CD4-positive, alpha-beta T cell treated with Interleukin-6 for 4 hours (primary cell): Measurements from ENCODE around the gene FLRT2.

Source experiments
- DNase-seq: peaks from one replicate; pipeline ENCODE4 v3.0.0-alpha.2; 2020; ENCODE audit warnings: mixed read lengths

The FLRT2 gene

DNA sequence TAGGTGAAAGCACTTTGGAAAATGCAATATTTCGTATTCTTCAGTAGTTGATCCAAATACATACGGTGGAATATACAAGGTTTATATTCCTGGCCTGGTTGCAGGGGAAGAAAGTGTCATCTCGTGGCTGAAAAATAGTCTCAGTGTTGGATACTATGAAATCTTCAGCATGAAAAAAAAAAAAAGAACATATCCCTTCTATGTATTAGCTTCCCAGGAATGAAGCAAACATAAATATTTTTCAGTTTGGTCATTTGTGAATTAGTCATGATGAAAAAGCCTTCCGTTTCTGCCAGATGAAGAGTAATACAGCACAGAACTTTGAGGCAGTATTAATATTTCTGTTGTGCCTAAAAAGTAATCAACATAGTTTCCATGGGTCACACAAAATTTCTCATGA is 36.7 kb downstream of the FLRT2 start:
- no peak for DNase-seq

DNA sequence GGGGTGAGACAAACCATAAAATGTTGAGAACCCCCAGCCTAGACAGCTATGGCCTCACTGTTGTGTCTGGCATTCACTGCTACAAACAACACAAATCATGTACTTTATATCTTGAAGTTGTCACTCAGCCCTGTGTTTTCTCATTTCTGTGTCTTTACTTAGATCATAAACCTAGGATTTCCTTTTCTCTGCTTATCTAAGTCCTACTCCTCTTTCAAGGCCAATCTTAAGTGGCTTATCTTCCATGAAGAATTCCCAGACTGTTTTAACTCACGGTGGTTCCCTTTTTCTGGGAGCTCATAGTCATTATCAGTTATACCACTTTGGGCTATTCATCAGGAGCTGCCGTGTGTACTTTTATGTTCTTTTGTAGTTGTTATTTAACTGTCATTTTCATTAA is 42.1 kb downstream of the FLRT2 start:
- no peak for DNase-seq

- DNase-seq, result no peak
Observed at GRCh38 chr14:85572845-85573244, 42.9 kb downstream of the FLRT2 start.

DNA sequence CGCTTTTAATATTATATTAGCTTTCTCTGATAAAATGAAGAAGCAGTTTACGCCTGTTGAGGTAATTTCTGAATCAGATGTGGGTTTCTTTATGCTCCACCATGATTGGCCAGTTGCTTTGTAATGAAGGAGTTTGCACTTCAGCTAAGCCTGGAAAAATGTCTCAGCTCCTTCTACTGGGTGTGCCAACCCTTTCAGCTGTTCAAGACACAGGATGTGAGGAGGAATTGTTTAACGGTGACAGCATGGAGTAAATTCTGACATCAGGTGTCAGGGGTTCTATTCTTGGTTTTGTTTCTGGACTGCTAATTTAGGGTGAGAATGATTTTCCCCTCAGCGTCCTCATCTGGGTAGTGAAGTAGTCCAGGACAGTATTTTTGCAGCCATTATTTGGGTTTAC is 43.5 kb downstream of the FLRT2 start:
- DNase-seq, result no peak

GRCh38 chr14:85574853-85575616 is 45.1 kb downstream of the FLRT2 start:
- no peak for DNase-seq

- no peak for DNase-seq
Observed at GRCh38 chr14:85575617-85575898, 45.6 kb downstream of the FLRT2 start.

- DNase-seq, result no peak
Observed at GRCh38 chr14:85576218-85576617, 46.3 kb downstream of the FLRT2 start.

DNA sequence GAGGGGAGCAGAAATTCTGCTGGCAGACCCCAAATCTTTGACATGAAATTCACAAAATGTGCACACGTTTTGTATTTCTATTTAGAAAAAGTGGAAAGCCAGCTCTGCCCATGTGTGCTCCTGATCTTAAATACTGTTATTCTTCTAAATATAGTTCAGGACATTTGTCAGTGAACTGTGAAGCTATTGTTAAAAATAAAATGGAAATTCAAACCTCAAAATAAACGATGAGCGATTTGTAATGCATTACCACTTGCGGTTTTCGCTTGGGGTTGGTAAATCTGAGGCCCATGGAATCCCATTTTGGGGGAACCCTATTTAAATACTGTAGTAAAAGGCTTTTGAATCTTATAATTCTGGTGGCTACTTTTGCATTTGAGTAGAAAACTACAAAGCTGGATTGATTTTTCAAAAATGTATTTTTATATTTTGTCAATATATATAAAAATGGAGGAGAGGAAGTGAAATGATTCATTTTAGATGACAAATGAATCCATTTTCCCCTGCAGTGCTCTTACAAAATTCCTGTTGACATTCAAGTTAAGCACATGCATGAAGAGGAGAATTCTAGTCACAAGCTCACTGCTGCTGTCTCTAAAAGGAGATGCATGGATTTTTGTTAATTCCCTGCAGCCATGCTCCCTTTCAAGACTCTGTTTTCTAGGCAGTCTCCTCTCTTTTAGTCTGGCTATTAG is 47.1 kb downstream of the FLRT2 start:
- DNase-seq, result no peak

- no peak for DNase-seq
Observed at GRCh38 chr14:85577543-85578114, 47.7 kb downstream of the FLRT2 start.

GRCh38 chr14:85578357-85578756 is 48.4 kb downstream of the FLRT2 start:
- no peak for DNase-seq

DNA sequence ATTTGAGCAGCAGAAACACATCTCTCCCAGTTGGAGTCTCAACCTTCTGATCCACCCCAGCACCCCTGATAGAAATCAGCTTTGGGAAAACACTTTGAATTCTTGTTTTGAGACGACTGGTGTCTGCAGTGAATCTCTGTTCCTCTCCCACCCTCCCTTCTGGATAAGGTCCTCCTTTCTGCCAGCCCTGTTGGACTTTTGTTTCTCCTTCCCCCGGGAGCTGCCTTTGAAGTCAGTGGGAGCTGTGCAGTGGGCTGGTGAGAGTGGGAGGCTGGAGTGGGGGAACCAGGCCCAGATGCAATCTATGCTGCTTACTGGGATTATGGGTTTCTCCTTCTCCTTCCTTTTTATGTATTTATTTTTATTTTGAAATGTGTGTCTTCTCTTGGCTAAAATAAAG is 49.0 kb downstream of the FLRT2 start:
- no peak for DNase-seq

GRCh38 chr14:85579942-85580341 is 50.0 kb downstream of the FLRT2 start:
- DNase-seq, result no peak

- no peak for DNase-seq
Observed at GRCh38 chr14:85580536-85581140, 50.7 kb downstream of the FLRT2 start.

GRCh38 chr14:85581691-85582090 is 51.7 kb downstream of the FLRT2 start:
- no peak for DNase-seq

- no peak for DNase-seq
Observed at GRCh38 chr14:85583380-85583779, 53.4 kb downstream of the FLRT2 start.

DNA sequence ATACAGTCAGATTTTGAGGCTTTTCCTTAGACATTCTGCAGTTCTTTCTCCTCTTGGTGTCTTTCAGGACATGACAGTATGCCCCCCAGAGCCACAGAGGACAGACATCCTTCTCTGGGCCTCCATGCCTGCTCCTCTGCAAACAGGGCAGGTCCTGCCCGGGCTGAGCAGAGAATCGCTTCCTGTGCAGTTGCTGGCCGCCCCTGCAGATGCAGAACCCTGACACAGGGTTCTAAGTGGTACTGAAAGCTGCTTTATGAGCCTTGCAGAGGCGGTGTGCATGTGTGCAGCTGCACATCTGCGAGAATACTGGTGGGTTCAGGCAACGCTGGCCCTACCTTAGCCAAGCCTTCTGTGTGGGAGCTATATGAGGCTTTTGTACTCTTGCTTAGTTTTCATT is 54.5 kb downstream of the FLRT2 start:
- DNase-seq, result no peak

DNA sequence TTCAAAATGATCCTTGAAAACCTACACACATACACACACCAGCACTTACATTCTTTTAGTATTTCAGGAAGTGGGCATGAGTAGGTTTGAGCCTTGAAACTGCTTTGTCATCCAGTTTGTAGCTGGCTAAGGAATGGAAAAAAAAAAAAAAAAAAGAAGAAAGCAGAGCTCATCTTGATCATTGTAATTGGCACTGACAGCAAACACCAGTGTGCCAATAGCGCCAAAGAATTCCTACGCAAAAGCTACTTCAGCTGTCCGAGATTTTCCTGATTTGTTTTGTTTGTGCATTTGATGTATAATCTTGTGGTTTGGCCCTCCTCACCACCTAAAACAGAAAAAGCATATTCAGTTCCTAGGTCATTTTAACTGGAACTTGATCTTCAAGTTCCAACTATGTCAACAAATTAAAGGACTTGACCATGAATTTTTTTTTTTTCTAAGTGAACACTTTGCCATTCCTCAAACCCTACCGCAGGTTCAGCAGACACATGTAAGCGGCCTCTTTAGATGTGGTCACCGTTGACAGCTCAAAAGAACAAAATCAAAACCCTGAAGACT is 57.3 kb downstream of the FLRT2 start:
- DNase-seq, result no peak

GRCh38 chr14:85590784-85591183 is 60.8 kb downstream of the FLRT2 start:
- no peak for DNase-seq

DNA sequence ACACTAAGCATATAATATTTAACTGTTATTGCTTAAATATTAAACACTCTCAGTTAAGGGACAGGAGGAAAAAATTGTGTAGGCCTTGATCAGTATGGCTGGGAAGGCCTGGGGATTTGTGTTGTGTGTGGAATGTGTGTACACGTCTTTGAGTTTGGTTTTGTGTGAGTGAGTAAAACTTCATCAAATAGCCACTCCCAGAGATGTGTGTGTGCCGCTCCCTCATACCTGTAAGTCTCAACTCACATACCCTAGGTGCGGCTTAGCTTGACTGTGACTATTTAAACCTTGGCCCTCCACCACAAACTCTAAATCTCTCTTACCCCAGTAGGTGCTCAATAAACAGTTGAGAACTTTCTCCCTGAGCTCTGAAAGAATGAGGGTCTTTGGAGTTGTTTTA is 64.3 kb downstream of the FLRT2 start:
- no peak for DNase-seq

GRCh38 chr14:85595981-85596380 is 66.0 kb downstream of the FLRT2 start:
- no peak for DNase-seq

- no peak for DNase-seq
Observed at GRCh38 chr14:85596562-85596961, 66.6 kb downstream of the FLRT2 start.

GRCh38 chr14:85597701-85598100 is 67.8 kb downstream of the FLRT2 start:
- no peak for DNase-seq

GRCh38 chr14:85599939-85600338 is 70.0 kb downstream of the FLRT2 start:
- DNase-seq, result no peak

DNA sequence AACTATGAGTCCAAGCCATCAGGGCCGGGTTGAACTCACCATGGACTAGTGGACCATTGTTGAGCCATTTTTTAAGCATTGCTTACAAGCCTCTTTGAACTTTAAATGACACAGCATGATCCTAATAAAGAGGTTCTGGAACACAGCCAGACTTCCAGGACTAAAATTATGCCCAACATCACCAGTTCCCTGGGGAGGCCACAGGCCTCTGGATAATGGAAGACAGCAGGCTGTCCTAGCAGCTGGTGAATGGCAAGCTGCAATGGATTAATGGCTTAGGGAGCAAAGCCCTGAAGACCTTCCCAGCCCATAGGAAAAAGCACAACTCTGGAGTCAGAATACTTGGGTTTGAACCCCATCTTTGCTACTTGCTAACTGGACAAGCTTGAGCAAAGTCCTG is 71.3 kb downstream of the FLRT2 start:
- DNase-seq, result no peak
